Cardiac fibroblast (primary cell): Measurements from ENCODE around the gene CYP2S1.

ENCODE experiments used
- DNase-seq, 2 donors: peaks; one replicate each; pipeline versions ENCODE4 v3.0.0 to v3.0.0-alpha.2; 2010; ENCODE audit warnings: low read depth in 2 of 2
- H3K4me3 ChIP-seq, 2 donors: replicated peaks in 1 of 2; 1 replicate in 1 of 2; 2 replicates in 1 of 2; pipeline ENCODE4 v1.5.1; 2011; ENCODE audit warnings: low read depth in 2 of 2, low read length in 2 of 2, mild to moderate bottlenecking in 2 of 2, moderate library complexity in 1 of 2
- CTCF ChIP-seq: IDR thresholded peaks from one replicate; pipeline ENCODE4 v1.5.1; 2011; ENCODE audit warnings: low read depth, mild to moderate bottlenecking, low read length, inconsistent platforms

The CYP2S1 gene

GRCh38 chr19:41249707-41250423 lies 56.8 kb downstream of the CYP2S1 start:
- no peak for TF ChIP-seq CTCF
- H3K4me3 ChIP-seq: no peak overlapping the region
- no peak for DNase-seq

GRCh38 chr19:41253660-41254059 lies 60.6 kb downstream of the CYP2S1 start:
- TF ChIP-seq CTCF: no peak
- no peak for DNase-seq
- H3K4me3 ChIP-seq: no peak overlapping the region

GRCh38 chr19:41255171-41255570 lies 62.2 kb downstream of the CYP2S1 start:
- no peak for DNase-seq
- H3K4me3 ChIP-seq: no peak overlapping the region
- no peak for TF ChIP-seq CTCF
